ENCODE measurements around the gene KRTAP4-7.
"Not testable (repeated sequence)": the region's sequence is repeated elsewhere in the genome, so short reads cannot be mapped to it uniquely, and the experiment has no call there.

The KRTAP4-7 gene

DNA sequence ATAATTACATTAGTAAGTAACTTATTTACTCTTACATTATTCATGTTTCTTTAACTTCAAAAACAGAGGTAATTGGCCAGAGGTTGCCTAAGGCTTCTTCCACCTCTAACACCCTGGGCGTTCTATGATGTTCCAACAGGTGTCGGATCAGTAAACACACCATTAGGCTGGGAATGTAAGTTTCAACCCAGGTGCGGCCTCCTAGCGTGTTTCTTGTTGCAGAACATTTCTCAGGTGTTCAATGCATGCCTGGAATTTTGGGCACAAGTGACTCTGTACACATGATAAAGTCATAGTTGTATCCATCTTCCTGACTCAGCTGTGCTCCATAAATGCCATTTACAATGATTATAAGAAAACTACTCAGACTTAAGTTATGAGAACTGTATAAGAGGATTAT lies 29.9 kb upstream of the KRTAP4-7 start:
- H3K4me3 ChIP-seq (ENCODE audit: insufficient read depth, low read depth, low read length, poor library complexity, severe bottlenecking), result no peak overlapping the region
- H3K36me3 ChIP-seq (ENCODE audit: control insufficient read depth, insufficient read depth, low read length), result no peaks in the 10 kb centered on the region
- H3K9me3 ChIP-seq (ENCODE audit: control insufficient read depth, low read length), result no peaks in the 10 kb centered on the region
- H3K27me3 ChIP-seq (replicated peaks; ENCODE audit: control insufficient read depth, insufficient read depth, low read length, poor library complexity, severe bottlenecking), result no peaks in the 10 kb centered on the region
- no peak overlapping the region for H3K27ac ChIP-seq (ENCODE audit: insufficient read depth, low read length, poor library complexity, severe bottlenecking)
- DNase-seq, result no peak
- no peaks in the 10 kb centered on the region for H3K4me1 ChIP-seq (ENCODE audit: control insufficient read depth, insufficient read depth, low read length, poor library complexity, severe bottlenecking)

DNA sequence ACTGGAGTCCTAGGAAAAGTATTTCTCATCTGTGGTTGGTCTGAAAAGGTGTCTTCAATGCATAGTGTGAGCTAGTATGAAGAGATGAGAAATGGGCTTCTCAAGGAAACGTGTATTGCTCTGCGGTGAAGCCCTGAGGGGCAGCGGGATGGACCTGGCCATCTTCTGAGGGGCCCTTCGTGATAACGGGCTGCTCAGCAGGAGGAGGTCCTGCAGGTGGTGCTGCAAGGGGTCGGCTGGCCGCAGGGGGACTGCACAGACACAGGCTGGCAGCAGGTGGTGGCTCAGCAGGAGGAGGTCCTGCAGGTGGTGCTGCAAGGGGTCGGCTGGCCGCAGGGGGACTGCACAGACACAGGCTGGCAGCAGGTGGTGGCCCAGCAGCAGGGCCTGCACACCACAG lies 29.4 kb upstream of the KRTAP4-7 start:
- not testable (repeated sequence) for H3K27me3 ChIP-seq (replicated peaks; ENCODE audit: control insufficient read depth, insufficient read depth, low read length, poor library complexity, severe bottlenecking); H3K36me3 ChIP-seq (ENCODE audit: control insufficient read depth, insufficient read depth, low read length); H3K4me1 ChIP-seq (ENCODE audit: control insufficient read depth, insufficient read depth, low read length, poor library complexity, severe bottlenecking); H3K27ac ChIP-seq (ENCODE audit: insufficient read depth, low read length, poor library complexity, severe bottlenecking); H3K4me3 ChIP-seq (ENCODE audit: insufficient read depth, low read depth, low read length, poor library complexity, severe bottlenecking); H3K9me3 ChIP-seq (ENCODE audit: control insufficient read depth, low read length); DNase-seq

DNA sequence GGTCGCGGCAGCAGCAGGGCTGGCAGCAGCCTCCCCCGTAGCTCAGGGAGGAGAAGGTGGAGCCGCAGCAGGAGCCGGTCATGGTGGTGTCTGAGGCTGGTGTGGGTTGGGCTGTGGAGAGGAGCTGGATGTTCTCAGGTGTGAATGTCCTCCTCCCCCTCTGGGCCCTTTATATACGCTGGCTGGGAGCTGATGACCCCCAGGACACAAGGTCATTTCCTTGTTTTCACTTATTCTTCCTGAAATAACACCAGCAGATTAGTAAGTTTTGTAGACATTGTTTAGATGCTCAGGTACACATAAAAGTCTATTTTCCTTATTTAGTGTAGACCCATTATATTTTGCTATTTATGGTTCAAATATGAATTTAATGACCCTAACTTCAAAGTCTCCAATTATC lies 28.8 kb upstream of the KRTAP4-7 start, which contains the start of gene KRTAP2-2:
Gene KRTAP2-2 (minus strand): TSS at position 101 of the 400 bp plus-strand sequence. CDS start 19 bp downstream, at position 82.
- H3K27ac ChIP-seq (ENCODE audit: insufficient read depth, low read length, poor library complexity, severe bottlenecking); H3K36me3 ChIP-seq (ENCODE audit: control insufficient read depth, insufficient read depth, low read length); H3K4me1 ChIP-seq (ENCODE audit: control insufficient read depth, insufficient read depth, low read length, poor library complexity, severe bottlenecking); H3K27me3 ChIP-seq (replicated peaks; ENCODE audit: control insufficient read depth, insufficient read depth, low read length, poor library complexity, severe bottlenecking); H3K9me3 ChIP-seq (ENCODE audit: control insufficient read depth, low read length); DNase-seq; H3K4me3 ChIP-seq (ENCODE audit: insufficient read depth, low read depth, low read length, poor library complexity, severe bottlenecking): not testable (repeated sequence)

GRCh38 chr17:41057547-41057946 lies 26.4 kb upstream of the KRTAP4-7 start:
- H3K36me3 ChIP-seq (ENCODE audit: control insufficient read depth, insufficient read depth, low read length), result no peaks in the 10 kb centered on the region
- no peak overlapping the region for H3K4me3 ChIP-seq (ENCODE audit: insufficient read depth, low read depth, low read length, poor library complexity, severe bottlenecking)
- peaks cover 2% of the 10 kb centered on the region for H3K27me3 ChIP-seq (replicated peaks; ENCODE audit: control insufficient read depth, insufficient read depth, low read length, poor library complexity, severe bottlenecking)
- no peak overlapping the region for H3K27ac ChIP-seq (ENCODE audit: insufficient read depth, low read length, poor library complexity, severe bottlenecking)
- DNase-seq, result no peak
- H3K9me3 ChIP-seq (ENCODE audit: control insufficient read depth, low read length), result no peaks in the 10 kb centered on the region
- no peaks in the 10 kb centered on the region for H3K4me1 ChIP-seq (ENCODE audit: control insufficient read depth, insufficient read depth, low read length, poor library complexity, severe bottlenecking)

GRCh38 chr17:41058741-41059140 lies 25.2 kb upstream of the KRTAP4-7 start:
- no peak for DNase-seq
- no peaks in the 10 kb centered on the region for H3K9me3 ChIP-seq (ENCODE audit: control insufficient read depth, low read length)
- H3K27ac ChIP-seq (ENCODE audit: insufficient read depth, low read length, poor library complexity, severe bottlenecking), result no peak overlapping the region
- H3K27me3 ChIP-seq (replicated peaks; ENCODE audit: control insufficient read depth, insufficient read depth, low read length, poor library complexity, severe bottlenecking), result peaks cover 2% of the 10 kb centered on the region
- no peaks in the 10 kb centered on the region for H3K36me3 ChIP-seq (ENCODE audit: control insufficient read depth, insufficient read depth, low read length)
- no peak overlapping the region for H3K4me3 ChIP-seq (ENCODE audit: insufficient read depth, low read depth, low read length, poor library complexity, severe bottlenecking)
- H3K4me1 ChIP-seq (ENCODE audit: control insufficient read depth, insufficient read depth, low read length, poor library complexity, severe bottlenecking), result no peaks in the 10 kb centered on the region

GRCh38 chr17:41059276-41060051 lies 24.5 kb upstream of the KRTAP4-7 start:
- not testable (repeated sequence) for DNase-seq

GRCh38 chr17:41060052-41060604 lies 23.8 kb upstream of the KRTAP4-7 start, which contains the start of gene KRTAP2-3:
TSS of gene KRTAP2-3 (minus strand) at chr17:41060114. CDS start at chr17:41060050, 64 bp downstream.
- Histone ChIP-seq H3K27ac (ENCODE audit: insufficient read depth, low read length, poor library complexity, severe bottlenecking) (no peak within 1 kb of the TSS), H3K4me3 (ENCODE audit: insufficient read depth, low read depth, low read length, poor library complexity, severe bottlenecking) (no peak within 1 kb of the TSS)
- no peak for DNase-seq

More at GRCh38 chr17:41059276-41060051, 24.5 kb upstream of the KRTAP4-7 start:
- not testable (repeated sequence) for H3K9me3 ChIP-seq (ENCODE audit: control insufficient read depth, low read length); H3K4me3 ChIP-seq (ENCODE audit: insufficient read depth, low read depth, low read length, poor library complexity, severe bottlenecking); H3K36me3 ChIP-seq (ENCODE audit: control insufficient read depth, insufficient read depth, low read length); H3K27me3 ChIP-seq (replicated peaks; ENCODE audit: control insufficient read depth, insufficient read depth, low read length, poor library complexity, severe bottlenecking); H3K4me1 ChIP-seq (ENCODE audit: control insufficient read depth, insufficient read depth, low read length, poor library complexity, severe bottlenecking); H3K27ac ChIP-seq (ENCODE audit: insufficient read depth, low read length, poor library complexity, severe bottlenecking)

GRCh38 chr17:41061964-41062363 lies 22.0 kb upstream of the KRTAP4-7 start:
- Histone ChIP-seq H3K4me1 (ENCODE audit: control insufficient read depth, insufficient read depth, low read length, poor library complexity, severe bottlenecking) (no peaks in the 10 kb centered on the region), H3K27me3 (replicated peaks; ENCODE audit: control insufficient read depth, insufficient read depth, low read length, poor library complexity, severe bottlenecking) (peaks cover 2% of the 10 kb centered on the region), H3K9me3 (ENCODE audit: control insufficient read depth, low read length) (no peaks in the 10 kb centered on the region), H3K36me3 (ENCODE audit: control insufficient read depth, insufficient read depth, low read length) (no peaks in the 10 kb centered on the region), H3K27ac (ENCODE audit: insufficient read depth, low read length, poor library complexity, severe bottlenecking) (no peak overlapping the region), H3K4me3 (ENCODE audit: insufficient read depth, low read depth, low read length, poor library complexity, severe bottlenecking) (no peak overlapping the region)
- DNase-seq, result no peak

More at GRCh38 chr17:41060052-41060604, 23.8 kb upstream of the KRTAP4-7 start, which contains the start of gene KRTAP2-3:
- Histone ChIP-seq H3K36me3 (ENCODE audit: control insufficient read depth, insufficient read depth, low read length) (no peaks in the 10 kb centered on the region), H3K27me3 (replicated peaks; ENCODE audit: control insufficient read depth, insufficient read depth, low read length, poor library complexity, severe bottlenecking) (peaks cover 2% of the 10 kb centered on the region), H3K9me3 (ENCODE audit: control insufficient read depth, low read length) (no peaks in the 10 kb centered on the region), H3K4me1 (ENCODE audit: control insufficient read depth, insufficient read depth, low read length, poor library complexity, severe bottlenecking) (no peaks in the 10 kb centered on the region)

DNA sequence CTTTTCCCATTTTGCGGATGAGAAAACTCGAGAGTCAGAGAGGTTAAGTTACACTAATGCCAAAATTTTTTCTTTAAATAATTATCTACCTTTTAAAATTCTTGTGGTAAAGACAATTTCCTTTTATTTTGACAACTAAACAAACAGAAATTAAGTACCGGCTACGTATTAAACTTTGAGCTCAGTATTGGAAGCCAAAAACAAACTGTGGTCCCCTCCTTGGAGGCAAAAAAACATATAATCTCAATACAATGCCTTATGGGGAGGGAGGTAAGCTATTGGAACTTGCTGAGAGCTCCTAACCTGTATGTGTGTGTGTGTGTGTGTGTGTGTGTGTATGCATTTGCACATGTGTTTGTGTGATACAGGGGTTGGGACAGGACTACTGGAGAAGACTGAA lies 20.5 kb upstream of the KRTAP4-7 start:
- no peaks in the 10 kb centered on the region for H3K36me3 ChIP-seq (ENCODE audit: control insufficient read depth, insufficient read depth, low read length)
- H3K27ac ChIP-seq (ENCODE audit: insufficient read depth, low read length, poor library complexity, severe bottlenecking), result no peak overlapping the region
- H3K27me3 ChIP-seq (replicated peaks; ENCODE audit: control insufficient read depth, insufficient read depth, low read length, poor library complexity, severe bottlenecking), result peaks cover 2% of the 10 kb centered on the region
- no peaks in the 10 kb centered on the region for H3K4me1 ChIP-seq (ENCODE audit: control insufficient read depth, insufficient read depth, low read length, poor library complexity, severe bottlenecking)
- no peak overlapping the region for H3K4me3 ChIP-seq (ENCODE audit: insufficient read depth, low read depth, low read length, poor library complexity, severe bottlenecking)
- H3K9me3 ChIP-seq (ENCODE audit: control insufficient read depth, low read length), result no peaks in the 10 kb centered on the region
- no peak for DNase-seq

DNA sequence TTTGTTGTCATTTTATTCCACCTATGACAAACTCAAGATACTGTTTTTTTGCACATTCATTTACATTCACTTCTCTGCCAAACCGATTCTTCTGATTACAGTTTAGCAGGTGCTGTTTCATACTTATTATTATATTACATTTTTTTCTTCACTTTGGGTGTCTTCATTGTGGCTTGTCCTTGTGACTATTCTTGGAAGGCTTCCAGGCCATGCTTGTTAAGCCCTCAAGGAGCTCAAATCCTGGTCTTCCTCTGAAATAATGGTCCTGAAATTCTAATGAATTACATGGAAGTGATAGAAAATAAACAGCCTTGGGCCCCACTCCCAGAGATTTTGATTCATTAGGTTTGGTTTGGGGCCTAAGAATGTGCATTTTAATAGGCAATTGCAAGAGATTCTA lies 19.6 kb upstream of the KRTAP4-7 start:
- Histone ChIP-seq H3K4me1 (ENCODE audit: control insufficient read depth, insufficient read depth, low read length, poor library complexity, severe bottlenecking) (no peaks in the 10 kb centered on the region), H3K9me3 (ENCODE audit: control insufficient read depth, low read length) (no peaks in the 10 kb centered on the region), H3K4me3 (ENCODE audit: insufficient read depth, low read depth, low read length, poor library complexity, severe bottlenecking) (no peak overlapping the region), H3K36me3 (ENCODE audit: control insufficient read depth, insufficient read depth, low read length) (no peaks in the 10 kb centered on the region), H3K27me3 (replicated peaks; ENCODE audit: control insufficient read depth, insufficient read depth, low read length, poor library complexity, severe bottlenecking) (peaks cover 2% of the 10 kb centered on the region), H3K27ac (ENCODE audit: insufficient read depth, low read length, poor library complexity, severe bottlenecking) (no peak overlapping the region)
- DNase-seq, result no peak
